Measurements from ENCODE around the gene RUNX3.

DNA sequence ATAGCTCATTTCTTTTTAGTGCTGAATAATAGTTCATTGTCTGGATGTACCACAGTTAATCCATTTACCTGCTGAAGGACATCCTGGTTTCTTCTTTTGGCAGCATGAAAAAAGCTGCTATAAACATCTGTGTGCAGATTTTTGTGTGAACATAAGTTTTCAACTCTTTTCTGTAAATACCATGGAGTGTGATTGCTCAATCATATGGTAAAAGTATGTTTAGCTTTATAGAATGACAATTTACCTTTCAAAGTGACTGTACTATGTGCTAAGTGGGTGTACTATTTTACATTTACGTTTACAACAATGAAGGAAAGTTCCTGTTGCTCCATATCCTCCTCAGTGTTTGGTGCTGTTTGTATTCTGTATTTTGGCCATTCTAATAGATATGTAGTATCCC, 49.0 kb downstream of the RUNX3 start:
- TF ChIP-seq, protein P1, sequence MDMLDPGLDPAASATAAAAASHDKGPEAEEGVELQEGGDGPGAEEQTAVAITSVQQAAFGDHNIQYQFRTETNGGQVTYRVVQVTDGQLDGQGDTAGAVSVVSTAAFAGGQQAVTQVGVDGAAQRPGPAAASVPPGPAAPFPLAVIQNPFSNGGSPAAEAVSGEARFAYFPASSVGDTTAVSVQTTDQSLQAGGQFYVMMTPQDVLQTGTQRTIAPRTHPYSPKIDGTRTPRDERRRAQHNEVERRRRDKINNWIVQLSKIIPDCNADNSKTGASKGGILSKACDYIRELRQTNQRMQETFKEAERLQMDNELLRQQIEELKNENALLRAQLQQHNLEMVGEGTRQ (CRISPR knock-in tag; IDR thresholded peaks at IDR 0.05) = no peak
- TF ChIP-seq, protein P2, sequence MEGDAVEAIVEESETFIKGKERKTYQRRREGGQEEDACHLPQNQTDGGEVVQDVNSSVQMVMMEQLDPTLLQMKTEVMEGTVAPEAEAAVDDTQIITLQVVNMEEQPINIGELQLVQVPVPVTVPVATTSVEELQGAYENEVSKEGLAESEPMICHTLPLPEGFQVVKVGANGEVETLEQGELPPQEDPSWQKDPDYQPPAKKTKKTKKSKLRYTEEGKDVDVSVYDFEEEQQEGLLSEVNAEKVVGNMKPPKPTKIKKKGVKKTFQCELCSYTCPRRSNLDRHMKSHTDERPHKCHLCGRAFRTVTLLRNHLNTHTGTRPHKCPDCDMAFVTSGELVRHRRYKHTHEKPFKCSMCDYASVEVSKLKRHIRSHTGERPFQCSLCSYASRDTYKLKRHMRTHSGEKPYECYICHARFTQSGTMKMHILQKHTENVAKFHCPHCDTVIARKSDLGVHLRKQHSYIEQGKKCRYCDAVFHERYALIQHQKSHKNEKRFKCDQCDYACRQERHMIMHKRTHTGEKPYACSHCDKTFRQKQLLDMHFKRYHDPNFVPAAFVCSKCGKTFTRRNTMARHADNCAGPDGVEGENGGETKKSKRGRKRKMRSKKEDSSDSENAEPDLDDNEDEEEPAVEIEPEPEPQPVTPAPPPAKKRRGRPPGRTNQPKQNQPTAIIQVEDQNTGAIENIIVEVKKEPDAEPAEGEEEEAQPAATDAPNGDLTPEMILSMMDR (IDR thresholded peaks at IDR 0.05) = no peak
- TF ChIP-seq, protein P3, sequence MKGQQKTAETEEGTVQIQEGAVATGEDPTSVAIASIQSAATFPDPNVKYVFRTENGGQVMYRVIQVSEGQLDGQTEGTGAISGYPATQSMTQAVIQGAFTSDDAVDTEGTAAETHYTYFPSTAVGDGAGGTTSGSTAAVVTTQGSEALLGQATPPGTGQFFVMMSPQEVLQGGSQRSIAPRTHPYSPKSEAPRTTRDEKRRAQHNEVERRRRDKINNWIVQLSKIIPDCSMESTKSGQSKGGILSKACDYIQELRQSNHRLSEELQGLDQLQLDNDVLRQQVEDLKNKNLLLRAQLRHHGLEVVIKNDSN (CRISPR knock-in tag; IDR thresholded peaks at IDR 0.05) = no peak
- TF ChIP-seq, protein P4, sequence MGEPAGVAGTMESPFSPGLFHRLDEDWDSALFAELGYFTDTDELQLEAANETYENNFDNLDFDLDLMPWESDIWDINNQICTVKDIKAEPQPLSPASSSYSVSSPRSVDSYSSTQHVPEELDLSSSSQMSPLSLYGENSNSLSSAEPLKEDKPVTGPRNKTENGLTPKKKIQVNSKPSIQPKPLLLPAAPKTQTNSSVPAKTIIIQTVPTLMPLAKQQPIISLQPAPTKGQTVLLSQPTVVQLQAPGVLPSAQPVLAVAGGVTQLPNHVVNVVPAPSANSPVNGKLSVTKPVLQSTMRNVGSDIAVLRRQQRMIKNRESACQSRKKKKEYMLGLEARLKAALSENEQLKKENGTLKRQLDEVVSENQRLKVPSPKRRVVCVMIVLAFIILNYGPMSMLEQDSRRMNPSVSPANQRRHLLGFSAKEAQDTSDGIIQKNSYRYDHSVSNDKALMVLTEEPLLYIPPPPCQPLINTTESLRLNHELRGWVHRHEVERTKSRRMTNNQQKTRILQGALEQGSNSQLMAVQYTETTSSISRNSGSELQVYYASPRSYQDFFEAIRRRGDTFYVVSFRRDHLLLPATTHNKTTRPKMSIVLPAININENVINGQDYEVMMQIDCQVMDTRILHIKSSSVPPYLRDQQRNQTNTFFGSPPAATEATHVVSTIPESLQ (CRISPR knock-in tag; IDR thresholded peaks at IDR 0.05) = no peak
- TF ChIP-seq FOXJ3 (CRISPR knock-in tag; IDR thresholded peaks at IDR 0.05; ENCODE audit: borderline replicate concordance) = no peak
- TF ChIP-seq, protein P5, sequence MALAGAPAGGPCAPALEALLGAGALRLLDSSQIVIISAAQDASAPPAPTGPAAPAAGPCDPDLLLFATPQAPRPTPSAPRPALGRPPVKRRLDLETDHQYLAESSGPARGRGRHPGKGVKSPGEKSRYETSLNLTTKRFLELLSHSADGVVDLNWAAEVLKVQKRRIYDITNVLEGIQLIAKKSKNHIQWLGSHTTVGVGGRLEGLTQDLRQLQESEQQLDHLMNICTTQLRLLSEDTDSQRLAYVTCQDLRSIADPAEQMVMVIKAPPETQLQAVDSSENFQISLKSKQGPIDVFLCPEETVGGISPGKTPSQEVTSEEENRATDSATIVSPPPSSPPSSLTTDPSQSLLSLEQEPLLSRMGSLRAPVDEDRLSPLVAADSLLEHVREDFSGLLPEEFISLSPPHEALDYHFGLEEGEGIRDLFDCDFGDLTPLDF (CRISPR knock-in tag; IDR thresholded peaks at IDR 0.05) = no peak
- TF ChIP-seq, protein P6, sequence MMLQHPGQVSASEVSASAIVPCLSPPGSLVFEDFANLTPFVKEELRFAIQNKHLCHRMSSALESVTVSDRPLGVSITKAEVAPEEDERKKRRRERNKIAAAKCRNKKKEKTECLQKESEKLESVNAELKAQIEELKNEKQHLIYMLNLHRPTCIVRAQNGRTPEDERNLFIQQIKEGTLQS (CRISPR knock-in tag; conservative IDR thresholded peaks at IDR 0.05) = no peak
- no peak for TF ChIP-seq ZNF263 (CRISPR knock-in tag; IDR thresholded peaks at IDR 0.05; ENCODE audit: low read depth)
- TF ChIP-seq TEAD4 (CRISPR knock-in tag; IDR thresholded peaks at IDR 0.05) = no peak
- TF ChIP-seq ZNF232 (CRISPR knock-in tag; IDR thresholded peaks at IDR 0.05) = no peak

Measured in WTC11 (cell line).